H1 (cell line): ENCODE data around the gene ACBD6.

Source experiments
- CEBPB ChIP-seq: IDR thresholded peaks from 2 replicates; pipeline ENCODE4 v1.6.1; 2012; ENCODE audit warnings: low read depth, low read length
- CTCF ChIP-seq, 3 experiments: IDR thresholded peaks; 1 replicate in 2 of 3; 2 replicates in 1 of 3; pipeline versions ENCODE4 v1.5.1 to v1.6.1; 2011; ENCODE audit warnings: low read length in 3 of 3, mild to moderate bottlenecking in 3 of 3, inconsistent platforms in 2 of 3, low read depth in 1 of 3, moderate library complexity in 1 of 3; ENCODE audit not compliant: insufficient read depth in 1 of 3; ENCODE audit errors: control extremely low read depth in 1 of 3
- POLR2A ChIP-seq, 2 experiments: IDR thresholded peaks; 1 replicate in 1 of 2; 2 replicates in 1 of 2; pipeline ENCODE4 v1.6.1; 2011; ENCODE audit warnings: low read depth in 2 of 2, low read length in 2 of 2, mild to moderate bottlenecking in 2 of 2; ENCODE audit errors: control extremely low read depth in 1 of 2
- SAP30 ChIP-seq: fragments of 300-600 bp; sonication (generic); IDR thresholded peaks from 2 replicates; pipeline ENCODE4 v1.7.1; 2012; ENCODE audit warnings: low read length, moderate library complexity, mild to moderate bottlenecking, inconsistent platforms; ENCODE audit not compliant: insufficient read depth, insufficient replicate concordance
- SP2 ChIP-seq: IDR thresholded peaks from 2 replicates; pipeline ENCODE4 v1.6.1; 2012; ENCODE audit warnings: mild to moderate bottlenecking, low read length, inconsistent platforms
- SRF ChIP-seq: IDR thresholded peaks from 2 replicates; pipeline ENCODE4 v1.6.1; 2011; ENCODE audit warnings: mild to moderate bottlenecking, low read depth, low read length, moderate library complexity
- USF2 ChIP-seq: IDR thresholded peaks from 2 replicates; pipeline ENCODE4 v1.6.1; 2011; ENCODE audit warnings: low read length, improper control_type of control experiment

- TF ChIP-seq SP2 (no peak), POLR2A (IDR thresholded peaks at IDR 0.05; ENCODE audit: control extremely low read depth in 1 of 2, low read depth in 2 of 2, low read length in 2 of 2) (no peak), SAP30 (no peak), CEBPB (no peak), SRF (no peak), CTCF (IDR thresholded peaks at IDR 0.05; ENCODE audit: control extremely low read depth in 1 of 3, insufficient read depth in 1 of 3, low read depth in 1 of 3, low read length in 3 of 3) (no peak), USF2 (no peak)
These were observed 26.6 kb upstream of the ACBD6 start for GRCh38 chr1:180528868-180529470.
